ENCODE measurements around the gene TMEM17.

GRCh38 chr2:62464221-62465007 is 41.6 kb downstream of the TMEM17 start:
- TF ChIP-seq HMGXB4 (CRISPR knock-in tag; IDR thresholded peaks at IDR 0.05; ENCODE audit: borderline replicate concordance) (no peak), CBX2 (IDR thresholded peaks at IDR 0.05; ENCODE audit: borderline replicate concordance, low read depth) (no peak), CHD4 (IDR thresholded peaks at IDR 0.05; ENCODE audit: borderline replicate concordance) (no peak), EHMT2 (IDR thresholded peaks at IDR 0.05; ENCODE audit: low read depth) (no peak), POLR2AphosphoS2 (conservative IDR thresholded peaks at IDR 0.05; ENCODE audit: low read length) (no peak), NR3C1 (IDR thresholded peaks at IDR 0.05) (no peak), JUNB (IDR thresholded peaks at IDR 0.05) (no peak), EP300 (IDR thresholded peaks at IDR 0.05) (no peak)
- TF ChIP-seq, protein P1, sequence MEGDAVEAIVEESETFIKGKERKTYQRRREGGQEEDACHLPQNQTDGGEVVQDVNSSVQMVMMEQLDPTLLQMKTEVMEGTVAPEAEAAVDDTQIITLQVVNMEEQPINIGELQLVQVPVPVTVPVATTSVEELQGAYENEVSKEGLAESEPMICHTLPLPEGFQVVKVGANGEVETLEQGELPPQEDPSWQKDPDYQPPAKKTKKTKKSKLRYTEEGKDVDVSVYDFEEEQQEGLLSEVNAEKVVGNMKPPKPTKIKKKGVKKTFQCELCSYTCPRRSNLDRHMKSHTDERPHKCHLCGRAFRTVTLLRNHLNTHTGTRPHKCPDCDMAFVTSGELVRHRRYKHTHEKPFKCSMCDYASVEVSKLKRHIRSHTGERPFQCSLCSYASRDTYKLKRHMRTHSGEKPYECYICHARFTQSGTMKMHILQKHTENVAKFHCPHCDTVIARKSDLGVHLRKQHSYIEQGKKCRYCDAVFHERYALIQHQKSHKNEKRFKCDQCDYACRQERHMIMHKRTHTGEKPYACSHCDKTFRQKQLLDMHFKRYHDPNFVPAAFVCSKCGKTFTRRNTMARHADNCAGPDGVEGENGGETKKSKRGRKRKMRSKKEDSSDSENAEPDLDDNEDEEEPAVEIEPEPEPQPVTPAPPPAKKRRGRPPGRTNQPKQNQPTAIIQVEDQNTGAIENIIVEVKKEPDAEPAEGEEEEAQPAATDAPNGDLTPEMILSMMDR (IDR thresholded peaks at IDR 0.05) = no peak
